GM12878 (cell line): ENCODE results near the gene BTBD7. TPM values are rescaled to one million over a fixed set of nuclear protein-coding genes. Genes with fewer than 3 reads are reported as not detected.

Source experiments
- CEBPB ChIP-seq, 2 experiments: fragments of 150-350 bp in 1 of 2; IDR thresholded peaks; 2 replicates each; pipeline ENCODE4 v1.6.1; 2012 to 2014; ENCODE audit warnings: low read depth in 2 of 2, low read length in 2 of 2, borderline replicate concordance in 1 of 2, inconsistent platforms in 1 of 2
- DPF2 ChIP-seq: fragments of 450-650 bp; IDR thresholded peaks from 2 replicates; pipeline ENCODE4 v1.6.1; 2017; ENCODE audit warnings: mild to moderate bottlenecking
- ELK1 ChIP-seq: IDR thresholded peaks from 2 replicates; pipeline ENCODE4 v1.6.1; 2012; ENCODE audit warnings: low read depth, low read length, improper control_type of control experiment
- FOXK2 ChIP-seq: fragments of 450-650 bp; IDR thresholded peaks from 2 replicates; pipeline ENCODE4 v1.6.1; 2017; ENCODE audit warnings: mild to moderate bottlenecking, moderate library complexity
- IKZF2 ChIP-seq, 2 experiments: fragments of 450-650 bp; IDR thresholded peaks; 2 replicates each; pipeline ENCODE4 v1.6.1; 2017; ENCODE audit warnings: mild to moderate bottlenecking in 2 of 2, moderate library complexity in 2 of 2
- IRF4 ChIP-seq: IDR thresholded peaks from 2 replicates; pipeline ENCODE4 v1.6.1; 2011; ENCODE audit warnings: low read depth, low read length
- MAX ChIP-seq: IDR thresholded peaks from 2 replicates; pipeline ENCODE4 v1.6.1; 2012; ENCODE audit warnings: low read depth, low read length, improper control_type of control experiment
- MTA3 ChIP-seq: IDR thresholded peaks from 2 replicates; pipeline ENCODE4 v1.6.1; 2012; ENCODE audit warnings: low read length, inconsistent platforms, borderline replicate concordance
- PAX8 ChIP-seq: fragments of 450-650 bp; IDR thresholded peaks from 2 replicates; pipeline ENCODE4 v1.6.1; 2017; ENCODE audit warnings: mild to moderate bottlenecking, moderate library complexity
- PKNOX1 ChIP-seq: fragments of 450-650 bp; IDR thresholded peaks from 2 replicates; pipeline ENCODE4 v1.6.1; 2016; ENCODE audit warnings: mild to moderate bottlenecking
- PML ChIP-seq: IDR thresholded peaks from 2 replicates; pipeline ENCODE4 v1.6.1; 2012; ENCODE audit warnings: low read length, inconsistent platforms
- RB1 ChIP-seq: fragments of 450-650 bp; formaldehyde crosslinking; IDR thresholded peaks from 2 replicates; pipeline ENCODE4 v1.6.1; 2017; ENCODE audit warnings: mild to moderate bottlenecking, borderline replicate concordance
- SMAD5 ChIP-seq: IDR thresholded peaks from 2 replicates; pipeline ENCODE4 v1.6.1; 2016; ENCODE audit warnings: antibody characterized with exemption, low read depth
- SMC3 ChIP-seq: IDR thresholded peaks from 2 replicates; pipeline ENCODE4 v1.6.1; 2011; ENCODE audit warnings: low read length, improper control_type of control experiment, borderline replicate concordance
- ZBTB11 ChIP-seq: fragments of 450-650 bp; formaldehyde crosslinking; IDR thresholded peaks from 2 replicates; pipeline ENCODE4 v1.5.0; 2022; ENCODE audit warnings: mild to moderate bottlenecking, missing genetic modification characterization
- polyA plus RNA-seq, 11 experiments: library from polyadenylated mRNA; depleted of rRNA in 4 of 11; unstranded in 6 of 11; stranded (reverse) in 5 of 11; fragments of >200 nt; fragmentation: Nextera tagmentation in 4 of 11; fragmentation: Illumina TruSeq in 1 of 11; extraction: Ambion mirVana in 4 of 11; extraction: Trizol in 1 of 11; gene quantifications; 1 replicate in 1 of 11; 2 replicates in 10 of 11; pipeline versions ENCODE4 v1.2.1 to v1.2.3, GENCODE V29; 2011 to 2016; ENCODE audit warnings: inconsistent platforms in 2 of 11, missing spikeins in 2 of 11, low read depth in 1 of 11
- total RNA-seq, 4 experiments: library from RNA; depleted of rRNA in 3 of 4; stranded (reverse); fragments of >200 nt in 3 of 4; fragmentation: Illumina TruSeq in 1 of 4; extraction: Trizol in 1 of 4; gene quantifications; 2 replicates each; pipeline versions ENCODE4 v1.2.1 to v1.2.3, GENCODE V29; 2013 to 2021
- TF ChIP-seq, protein P1 (sequence below): fragments of 450-650 bp; formaldehyde crosslinking; IDR thresholded peaks from 2 replicates; pipeline ENCODE4 v1.4.0; 2020; ENCODE audit warnings: mild to moderate bottlenecking, moderate library complexity
- TF ChIP-seq, protein P2 (sequence below): fragments of 450-650 bp; IDR thresholded peaks from 2 replicates; pipeline ENCODE4 v1.6.1; 2016; ENCODE audit warnings: mild to moderate bottlenecking

BTBD7 gene
- total and polyA plus RNA-seq, 10 of the 15 experiments (the other 5 are each of a cell fraction or from before 2014, with no cell fraction given): 3.6 to 17.0 (median 9.6) TPM

DNA sequence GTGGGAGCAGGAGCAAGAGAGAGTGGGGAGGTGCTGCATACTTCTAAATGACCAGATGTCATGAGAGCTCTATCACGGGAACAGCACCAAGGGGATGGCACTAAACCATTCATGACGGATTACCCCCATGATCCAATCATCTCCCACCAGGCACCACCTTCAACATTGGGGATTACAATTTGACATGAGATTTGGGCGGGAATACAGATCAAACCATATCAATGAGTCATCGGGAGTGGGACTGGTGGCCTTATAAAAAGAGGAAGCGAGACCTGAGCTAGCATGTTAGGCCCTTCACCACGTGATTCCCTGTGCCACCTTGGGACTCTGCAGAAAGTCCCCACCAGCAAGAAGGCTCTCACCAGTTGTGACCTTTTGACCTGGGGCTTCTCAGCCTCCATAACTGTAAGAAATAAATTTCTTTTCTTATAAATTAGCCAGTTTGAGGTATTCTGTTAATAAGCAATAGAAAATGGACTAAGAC is 42.9 kb upstream of the BTBD7 start (continued):
- peak; percentile 58; the same call in 1 of the 2 replicates for TF ChIP-seq MAX
- no peak for TF ChIP-seq SMAD5
- TF ChIP-seq ELK1: no peak
- TF ChIP-seq SMC3: no peak
- no peak for TF ChIP-seq PAX8
- TF ChIP-seq DPF2: peak; percentile 99
- peak; percentile 93 for TF ChIP-seq IRF4
- TF ChIP-seq, protein P1, sequence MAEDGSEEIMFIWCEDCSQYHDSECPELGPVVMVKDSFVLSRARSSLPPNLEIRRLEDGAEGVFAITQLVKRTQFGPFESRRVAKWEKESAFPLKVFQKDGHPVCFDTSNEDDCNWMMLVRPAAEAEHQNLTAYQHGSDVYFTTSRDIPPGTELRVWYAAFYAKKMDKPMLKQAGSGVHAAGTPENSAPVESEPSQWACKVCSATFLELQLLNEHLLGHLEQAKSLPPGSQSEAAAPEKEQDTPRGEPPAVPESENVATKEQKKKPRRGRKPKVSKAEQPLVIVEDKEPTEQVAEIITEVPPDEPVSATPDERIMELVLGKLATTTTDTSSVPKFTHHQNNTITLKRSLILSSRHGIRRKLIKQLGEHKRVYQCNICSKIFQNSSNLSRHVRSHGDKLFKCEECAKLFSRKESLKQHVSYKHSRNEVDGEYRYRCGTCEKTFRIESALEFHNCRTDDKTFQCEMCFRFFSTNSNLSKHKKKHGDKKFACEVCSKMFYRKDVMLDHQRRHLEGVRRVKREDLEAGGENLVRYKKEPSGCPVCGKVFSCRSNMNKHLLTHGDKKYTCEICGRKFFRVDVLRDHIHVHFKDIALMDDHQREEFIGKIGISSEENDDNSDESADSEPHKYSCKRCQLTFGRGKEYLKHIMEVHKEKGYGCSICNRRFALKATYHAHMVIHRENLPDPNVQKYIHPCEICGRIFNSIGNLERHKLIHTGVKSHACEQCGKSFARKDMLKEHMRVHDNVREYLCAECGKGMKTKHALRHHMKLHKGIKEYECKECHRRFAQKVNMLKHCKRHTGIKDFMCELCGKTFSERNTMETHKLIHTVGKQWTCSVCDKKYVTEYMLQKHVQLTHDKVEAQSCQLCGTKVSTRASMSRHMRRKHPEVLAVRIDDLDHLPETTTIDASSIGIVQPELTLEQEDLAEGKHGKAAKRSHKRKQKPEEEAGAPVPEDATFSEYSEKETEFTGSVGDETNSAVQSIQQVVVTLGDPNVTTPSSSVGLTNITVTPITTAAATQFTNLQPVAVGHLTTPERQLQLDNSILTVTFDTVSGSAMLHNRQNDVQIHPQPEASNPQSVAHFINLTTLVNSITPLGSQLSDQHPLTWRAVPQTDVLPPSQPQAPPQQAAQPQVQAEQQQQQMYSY (CRISPR knock-in tag): no peak
- TF ChIP-seq ZBTB11 (CRISPR knock-in tag): no peak
- TF ChIP-seq CEBPB (IDR thresholded peaks at IDR 0.05; ENCODE audit: borderline replicate concordance in 1 of 2, low read depth in 2 of 2, low read length in 2 of 2): 0 out of 4 replicates have a peak, but pooled peaks of 1 of the 2 experiments have one; percentile 68
- no peak for TF ChIP-seq PML
- TF ChIP-seq RB1: peak; percentile 83; the same call in 1 of the 2 replicates
- TF ChIP-seq, protein P2, sequence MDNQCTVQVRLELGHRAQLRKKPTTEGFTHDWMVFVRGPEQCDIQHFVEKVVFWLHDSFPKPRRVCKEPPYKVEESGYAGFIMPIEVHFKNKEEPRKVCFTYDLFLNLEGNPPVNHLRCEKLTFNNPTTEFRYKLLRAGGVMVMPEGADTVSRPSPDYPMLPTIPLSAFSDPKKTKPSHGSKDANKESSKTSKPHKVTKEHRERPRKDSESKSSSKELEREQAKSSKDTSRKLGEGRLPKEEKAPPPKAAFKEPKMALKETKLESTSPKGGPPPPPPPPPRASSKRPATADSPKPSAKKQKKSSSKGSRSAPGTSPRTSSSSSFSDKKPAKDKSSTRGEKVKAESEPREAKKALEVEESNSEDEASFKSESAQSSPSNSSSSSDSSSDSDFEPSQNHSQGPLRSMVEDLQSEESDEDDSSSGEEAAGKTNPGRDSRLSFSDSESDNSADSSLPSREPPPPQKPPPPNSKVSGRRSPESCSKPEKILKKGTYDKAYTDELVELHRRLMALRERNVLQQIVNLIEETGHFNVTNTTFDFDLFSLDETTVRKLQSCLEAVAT: peak; percentile 45; the same call in 1 of the 2 replicates
- TF ChIP-seq FOXK2: no peak
- peak; percentile 30; the same call in 1 of the 2 replicates for TF ChIP-seq PKNOX1
- peak; percentile 94 to 96 for TF ChIP-seq IKZF2 (IDR thresholded peaks at IDR 0.05)
- TF ChIP-seq MTA3: peak; percentile 44; the same call in 1 of the 2 replicates
